Ishikawa (cell line): ENCODE data around the gene HARS2.

ENCODE experiments used
- CEBPB ChIP-seq: IDR thresholded peaks from 2 replicates; pipeline ENCODE4 v1.6.1; 2012
- CREB1 ChIP-seq: IDR thresholded peaks from 2 replicates; pipeline ENCODE4 v1.6.1; 2012; ENCODE audit warnings: low read depth
- EGR1 ChIP-seq: IDR thresholded peaks from 2 replicates; pipeline ENCODE4 v1.6.1; 2012
- EP300 ChIP-seq: IDR thresholded peaks from 2 replicates; pipeline ENCODE4 v1.6.1; 2012; ENCODE audit warnings: borderline replicate concordance
- FOXM1 ChIP-seq: IDR thresholded peaks from 2 replicates; pipeline ENCODE4 v1.6.1; 2012; ENCODE audit warnings: low read depth, borderline replicate concordance
- NFIC ChIP-seq: IDR thresholded peaks from 2 replicates; pipeline ENCODE4 v1.6.1; 2012
- RAD21 ChIP-seq: IDR thresholded peaks from 2 replicates; pipeline ENCODE4 v1.6.1; 2012; ENCODE audit warnings: low read depth
- REST ChIP-seq: IDR thresholded peaks from 2 replicates; pipeline ENCODE4 v1.6.1; 2012; ENCODE audit warnings: low read depth, mild to moderate bottlenecking
- TAF1 ChIP-seq: IDR thresholded peaks from 2 replicates; pipeline ENCODE4 v1.6.1; 2012; ENCODE audit warnings: low read depth, mild to moderate bottlenecking
- TCF12 ChIP-seq: IDR thresholded peaks from 2 replicates; pipeline ENCODE4 v1.6.1; 2012; ENCODE audit warnings: low read depth
- TEAD4 ChIP-seq: IDR thresholded peaks from 2 replicates; pipeline ENCODE4 v1.6.1; 2012
- USF1 ChIP-seq: IDR thresholded peaks from 2 replicates; pipeline ENCODE4 v1.6.1; 2012
- YY1 ChIP-seq: IDR thresholded peaks from 2 replicates; pipeline ENCODE4 v1.6.1; 2012; ENCODE audit warnings: low read depth
- ZBTB7A ChIP-seq: IDR thresholded peaks from 2 replicates; pipeline ENCODE4 v1.6.1; 2012; ENCODE audit warnings: low read depth
- TF ChIP-seq, protein P1 (sequence below): IDR thresholded peaks from 2 replicates; pipeline ENCODE4 v1.6.1; 2012

HARS2 gene

GRCh38 chr5:140733098-140733497 is 41.8 kb downstream of the HARS2 start:
- TF ChIP-seq TAF1 (no peak), EP300 (no peak), TCF12 (no peak), CREB1 (no peak), RAD21 (no peak), EGR1 (no peak), CEBPB (no peak), REST (no peak), NFIC (no peak), FOXM1 (no peak), ZBTB7A (no peak), USF1 (no peak), YY1 (no peak), TEAD4 (no peak)
- TF ChIP-seq, protein P1, sequence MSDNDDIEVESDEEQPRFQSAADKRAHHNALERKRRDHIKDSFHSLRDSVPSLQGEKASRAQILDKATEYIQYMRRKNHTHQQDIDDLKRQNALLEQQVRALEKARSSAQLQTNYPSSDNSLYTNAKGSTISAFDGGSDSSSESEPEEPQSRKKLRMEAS = no peak

DNA sequence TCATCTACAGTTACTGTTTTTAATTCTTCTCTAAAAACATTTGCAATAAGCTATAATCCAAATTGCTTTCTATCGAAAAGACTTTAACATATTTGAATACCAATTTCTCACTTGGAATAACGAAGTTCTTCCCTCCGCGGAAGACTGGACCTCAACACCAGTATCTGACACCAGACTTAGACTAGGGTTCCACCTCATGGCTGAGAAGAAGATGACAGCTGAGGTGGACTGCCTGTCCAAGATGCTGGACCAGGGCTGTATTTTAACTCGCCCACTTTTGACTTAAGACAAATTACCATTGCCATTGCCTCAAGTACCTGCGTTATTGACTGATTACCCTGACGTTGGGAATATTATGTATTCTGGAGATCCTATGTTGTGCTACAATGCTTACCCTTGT is 43.1 kb downstream of the HARS2 start:
- TF ChIP-seq EGR1 = no peak
- TF ChIP-seq RAD21 = peak; percentile 56

GRCh38 chr5:140737486-140737885 is 46.2 kb downstream of the HARS2 start:
- TF ChIP-seq TEAD4 (no peak), TAF1 (no peak), YY1 (no peak), RAD21 (no peak), NFIC (no peak), FOXM1 (no peak), EP300 (no peak), EGR1 (no peak), TCF12 (no peak), USF1 (no peak), ZBTB7A (no peak), CEBPB (no peak), REST (no peak), CREB1 (no peak)
- TF ChIP-seq, protein P1 = no peak

GRCh38 chr5:140741967-140742366 is 50.7 kb downstream of the HARS2 start:
- TF ChIP-seq, protein P1 = no peak
- no peak for TF ChIP-seq REST
- no peak for TF ChIP-seq RAD21
- TF ChIP-seq CEBPB = no peak
- no peak for TF ChIP-seq YY1
- TF ChIP-seq NFIC = no peak
- TF ChIP-seq TCF12 = no peak
- TF ChIP-seq TAF1 = no peak
- no peak for TF ChIP-seq USF1
- no peak for TF ChIP-seq TEAD4
- no peak for TF ChIP-seq CREB1
- no peak for TF ChIP-seq EGR1
- TF ChIP-seq EP300 = no peak
- TF ChIP-seq ZBTB7A = no peak
